Measurements from ENCODE around the gene AVEN.

AVEN gene

GRCh38 chr15:33982516-33982915 is 56.5 kb downstream of the AVEN start:
- no peak for DNase-seq

GRCh38 chr15:33980159-33980558 is 58.8 kb downstream of the AVEN start:
- no peak for DNase-seq

- peak; percentile 44 for DNase-seq
Observed at GRCh38 chr15:33975022-33975565, 63.9 kb downstream of the AVEN start.

GRCh38 chr15:33971811-33972210 is 67.2 kb downstream of the AVEN start:
- no peak for DNase-seq

GRCh38 chr15:33968821-33969220 is 70.2 kb downstream of the AVEN start:
- DNase-seq, result no peak

- DNase-seq, result no peak
Observed at GRCh38 chr15:33968224-33968623, 70.8 kb downstream of the AVEN start, which contains the start of gene CHRM5. Gene CHRM5, plus strand, starts transcription at chr15:33968497. Its CDS starts 94,221 bp downstream, at chr15:34062718.

- no peak for DNase-seq
Observed at GRCh38 chr15:33964665-33965040, 74.4 kb downstream of the AVEN start.

- DNase-seq, result peak; percentile 76
Observed at GRCh38 chr15:33963831-33964664, 75.0 kb downstream of the AVEN start.

GRCh38 chr15:33960549-33960935 is 78.5 kb downstream of the AVEN start:
- DNase-seq, result peak; percentile 68

GRCh38 chr15:33959844-33960548 is 79.0 kb downstream of the AVEN start:
- peak; percentile 84 for DNase-seq

- peak; percentile 91 for DNase-seq
Observed at GRCh38 chr15:33956397-33956796, 82.6 kb downstream of the AVEN start.

- peak; percentile 85 for DNase-seq
Observed at GRCh38 chr15:33955945-33956344, 83.1 kb downstream of the AVEN start.

GRCh38 chr15:33946152-33946551 is 92.9 kb downstream of the AVEN start:
- DNase-seq, result no peak

- no peak for DNase-seq
Observed at GRCh38 chr15:33941279-33942063, 97.5 kb downstream of the AVEN start.

GRCh38 chr15:33934921-33935320 is 104.1 kb downstream of the AVEN start:
- DNase-seq, result no peak

GRCh38 chr15:33934396-33934795 is 104.6 kb downstream of the AVEN start:
- no peak for DNase-seq

GRCh38 chr15:33932734-33933133 is 106.3 kb downstream of the AVEN start:
- DNase-seq, result no peak

GRCh38 chr15:33926260-33926659 is 112.7 kb downstream of the AVEN start:
- no peak for DNase-seq

GRCh38 chr15:33923446-33923845 is 115.6 kb downstream of the AVEN start:
- no peak for DNase-seq

- peak; percentile 45 for DNase-seq
Observed at GRCh38 chr15:33915571-33916407, 123.2 kb downstream of the AVEN start.

- no peak for DNase-seq
Observed at GRCh38 chr15:33913459-33913858, 125.5 kb downstream of the AVEN start.

GRCh38 chr15:33912326-33912725 is 126.7 kb downstream of the AVEN start:
- DNase-seq, result no peak
